Esophagus (tissue), 2 donors: ENCODE measurements around the gene P3H2. TPM values are rescaled to one million over a fixed set of nuclear protein-coding genes. Genes with fewer than 3 reads are reported as not detected.

ENCODE experiments used
- H3K27ac ChIP-seq, 2 donors: one replicate each; pipeline ENCODE4 v1.5.1; 2013; ENCODE audit warnings: low read depth in 2 of 2, mild to moderate bottlenecking in 2 of 2, inconsistent platforms in 1 of 2, low read length in 1 of 2, moderate library complexity in 1 of 2
- H3K27me3 ChIP-seq, 2 donors: one replicate each; pipeline ENCODE4 v1.6.1; 2013; ENCODE audit warnings: low read length in 2 of 2, control low read depth in 1 of 2, mild to moderate bottlenecking in 1 of 2; ENCODE audit not compliant: insufficient read depth in 2 of 2, control insufficient read depth in 1 of 2
- H3K36me3 ChIP-seq, 2 donors: one replicate each; pipeline ENCODE4 v1.6.1; 2013; ENCODE audit warnings: low read length in 1 of 2; ENCODE audit not compliant: control insufficient read depth in 2 of 2, insufficient read depth in 2 of 2
- H3K4me1 ChIP-seq, 2 donors: one replicate each; pipeline ENCODE4 v1.6.1; 2013; ENCODE audit warnings: low read length in 1 of 2; ENCODE audit not compliant: control insufficient read depth in 2 of 2, insufficient read depth in 2 of 2
- H3K4me3 ChIP-seq, 2 donors: one replicate each; pipeline ENCODE4 v1.5.1; 2013; ENCODE audit warnings: low read length in 2 of 2, mild to moderate bottlenecking in 2 of 2, low read depth in 1 of 2, moderate library complexity in 1 of 2
- H3K9me3 ChIP-seq, 2 donors: one replicate each; pipeline ENCODE4 v1.6.1; 2013; ENCODE audit warnings: mild to moderate bottlenecking in 2 of 2, low read depth in 1 of 2, low read length in 1 of 2, moderate library complexity in 1 of 2; ENCODE audit not compliant: control insufficient read depth in 2 of 2, insufficient read depth in 1 of 2
- WGBS, 2 donors: extraction: QIAGEN DNeasy Blood & Tissue Kit; methylation state at CpG; one replicate each; pipeline ENCODE4 v1.1.7; 2013; 5-methylcytosine and 5-hydroxymethylcytosine counted together
- polyA plus RNA-seq, 2 donors: library from polyadenylated mRNA; stranded (reverse); fragments of 200-250 nt; gene quantifications; one replicate each; pipeline ENCODE4 v1.2.3, GENCODE V29; 2013
- donor health status: healthy with polysubstance abuse.
- donor health status: Bipolar disorder and iron deficiency.

Gene P3H2
- polyA plus RNA-seq, 2 donors: 4.9 to 9.8 TPM

GRCh38 chr3:190005343-190006113 lies 115.2 kb downstream of the P3H2 start:
- WGBS, 2 donors: 76 to 80% methylated on average over 4 of the region's 4 CpGs
- H3K9me3 ChIP-seq: no peaks in the 10 kb centered on the region
- H3K27me3 ChIP-seq: no peaks in the 10 kb centered on the region
- H3K27ac ChIP-seq: no peak overlapping the region
- no peaks in the 10 kb centered on the region for H3K36me3 ChIP-seq
- H3K4me3 ChIP-seq: no peak overlapping the region
- no peaks in the 10 kb centered on the region for H3K4me1 ChIP-seq

GRCh38 chr3:190004656-190005055 lies 116.0 kb downstream of the P3H2 start:
- no peak overlapping the region for H3K27ac ChIP-seq
- H3K4me3 ChIP-seq: no peak overlapping the region
- no peaks in the 10 kb centered on the region for H3K36me3 ChIP-seq
- no peaks in the 10 kb centered on the region for H3K4me1 ChIP-seq
- no peaks in the 10 kb centered on the region for H3K9me3 ChIP-seq
- H3K27me3 ChIP-seq: no peaks in the 10 kb centered on the region
- 77 to 80% methylated on average over 5 of the region's 5 CpGs for WGBS, 2 donors

GRCh38 chr3:190003681-190004123 lies 117.0 kb downstream of the P3H2 start:
- no peaks in the 10 kb centered on the region for H3K27me3 ChIP-seq
- no peaks in the 10 kb centered on the region for H3K36me3 ChIP-seq
- H3K4me1 ChIP-seq: no peaks in the 10 kb centered on the region
- H3K9me3 ChIP-seq: no peaks in the 10 kb centered on the region
- WGBS, 2 donors: 38 to 49% methylated on average over 3 of the region's 3 CpGs
- H3K27ac ChIP-seq: peak overlapping the region; percentile 1 to 31
- H3K4me3 ChIP-seq: no peak overlapping the region

- H3K27me3 ChIP-seq: no peaks in the 10 kb centered on the region
- H3K36me3 ChIP-seq: no peaks in the 10 kb centered on the region
- WGBS, 2 donors: 43 to 52% methylated on average over 3 of the region's 3 CpGs
- H3K27ac ChIP-seq: no peak overlapping the region
- no peak overlapping the region for H3K4me3 ChIP-seq
- H3K4me1 ChIP-seq: no peaks in the 10 kb centered on the region
- no peaks in the 10 kb centered on the region for H3K9me3 ChIP-seq
These were observed 117.6 kb downstream of the P3H2 start for GRCh38 chr3:190003068-190003467.

GRCh38 chr3:190001426-190001825 lies 119.3 kb downstream of the P3H2 start:
- H3K9me3 ChIP-seq: no peaks in the 10 kb centered on the region
- H3K4me3 ChIP-seq: no peak overlapping the region
- WGBS, 2 donors: 69 to 71% methylated on average over 3 of the region's 3 CpGs
- no peaks in the 10 kb centered on the region for H3K27me3 ChIP-seq
- no peak overlapping the region for H3K27ac ChIP-seq
- no peaks in the 10 kb centered on the region for H3K4me1 ChIP-seq
- no peaks in the 10 kb centered on the region for H3K36me3 ChIP-seq

- Histone ChIP-seq H3K4me1 (no peaks in the 10 kb centered on the region), H3K36me3 (no peaks in the 10 kb centered on the region), H3K9me3 (no peaks in the 10 kb centered on the region), H3K27ac (no peak overlapping the region), H3K27me3 (no peaks in the 10 kb centered on the region), H3K4me3 (no peak overlapping the region)
- WGBS, 2 donors: 83 to 87% methylated on average over 5 of the region's 5 CpGs
These were observed 119.9 kb downstream of the P3H2 start for GRCh38 chr3:190000861-190001196.

- 78 to 82% methylated on average over 4 of the region's 4 CpGs for WGBS, 2 donors
- no peaks in the 10 kb centered on the region for H3K9me3 ChIP-seq
These were observed 120.4 kb downstream of the P3H2 start for GRCh38 chr3:190000187-190000860.

GRCh38 chr3:189999718-190000117 lies 121.0 kb downstream of the P3H2 start:
- H3K27ac ChIP-seq: no peak overlapping the region
- H3K9me3 ChIP-seq: no peaks in the 10 kb centered on the region
- no peaks in the 10 kb centered on the region for H3K4me1 ChIP-seq
- 68 to 78% methylated on average over 4 of the region's 4 CpGs for WGBS, 2 donors
- no peaks in the 10 kb centered on the region for H3K27me3 ChIP-seq
- no peaks in the 10 kb centered on the region for H3K36me3 ChIP-seq
- no peak overlapping the region for H3K4me3 ChIP-seq

More at GRCh38 chr3:190000187-190000860, 120.4 kb downstream of the P3H2 start:
- H3K27me3 ChIP-seq: no peaks in the 10 kb centered on the region
- no peaks in the 10 kb centered on the region for H3K36me3 ChIP-seq
- no peak overlapping the region for H3K4me3 ChIP-seq
- no peaks in the 10 kb centered on the region for H3K4me1 ChIP-seq
- H3K27ac ChIP-seq: no peak overlapping the region

GRCh38 chr3:189995129-189995528 lies 125.6 kb downstream of the P3H2 start:
- WGBS, 2 donors: 82 to 84% methylated on average over 3 of the region's 3 CpGs
- no peaks in the 10 kb centered on the region for H3K9me3 ChIP-seq
- no peaks in the 10 kb centered on the region for H3K36me3 ChIP-seq
- H3K4me3 ChIP-seq: no peak overlapping the region
- H3K4me1 ChIP-seq: no peaks in the 10 kb centered on the region
- H3K27ac ChIP-seq: no peak overlapping the region
- H3K27me3 ChIP-seq: no peaks in the 10 kb centered on the region

- no peak overlapping the region for H3K27ac ChIP-seq
- no peak overlapping the region for H3K4me3 ChIP-seq
- no peaks in the 10 kb centered on the region for H3K9me3 ChIP-seq
- no peaks in the 10 kb centered on the region for H3K27me3 ChIP-seq
- no peaks in the 10 kb centered on the region for H3K36me3 ChIP-seq
- 91 to 94% methylated on average over 5 of the region's 5 CpGs for WGBS, 2 donors
- no peaks in the 10 kb centered on the region for H3K4me1 ChIP-seq
These were observed 129.9 kb downstream of the P3H2 start for GRCh38 chr3:189990826-189991225.
